GM19463 (cell line): ENCODE measurements around the gene PLBD2.

Source experiments
- ATAC-seq: cut with Tn5 transposase; IDR thresholded peaks from one replicate; pipeline ENCODE4 v1.9.1; 2021; ENCODE audit warnings: mild to moderate bottlenecking, moderate library complexity; ENCODE audit not compliant: unreplicated experiment

Gene PLBD2

GRCh38 chr12:113392988-113393579 is 34.7 kb downstream of the PLBD2 start:
- no peak for ATAC-seq

GRCh38 chr12:113393749-113394148 is 35.4 kb downstream of the PLBD2 start:
- ATAC-seq = no peak

- ATAC-seq = no peak
Observed at GRCh38 chr12:113395119-113395518, 36.7 kb downstream of the PLBD2 start.

- ATAC-seq = no peak
Observed at GRCh38 chr12:113396200-113396599, 37.8 kb downstream of the PLBD2 start.

GRCh38 chr12:113396828-113397496 is 38.6 kb downstream of the PLBD2 start:
- ATAC-seq = no peak

GRCh38 chr12:113397497-113398197 is 39.3 kb downstream of the PLBD2 start:
- no peak for ATAC-seq

- ATAC-seq = no peak
Observed at GRCh38 chr12:113398346-113399290, 40.2 kb downstream of the PLBD2 start.

- ATAC-seq = no peak
Observed at GRCh38 chr12:113399490-113399889, 41.1 kb downstream of the PLBD2 start.

- no peak for ATAC-seq
Observed at GRCh38 chr12:113400362-113400761, 42.0 kb downstream of the PLBD2 start.

GRCh38 chr12:113401066-113402000 is 42.9 kb downstream of the PLBD2 start:
- ATAC-seq = no peak

- no peak for ATAC-seq
Observed at GRCh38 chr12:113402586-113403260, 44.3 kb downstream of the PLBD2 start.

- ATAC-seq = no peak
Observed at GRCh38 chr12:113403435-113404415, 45.3 kb downstream of the PLBD2 start, which contains the start of gene SDS. Gene SDS, minus strand, starts transcription at chr12:113403887. Its CDS starts 4,179 bp downstream, at chr12:113399708.

GRCh38 chr12:113405694-113406093 is 47.3 kb downstream of the PLBD2 start:
- no peak for ATAC-seq

- no peak for ATAC-seq
Observed at GRCh38 chr12:113407931-113408600, 49.7 kb downstream of the PLBD2 start.

- no peak for ATAC-seq
Observed at GRCh38 chr12:113408756-113409298, 50.4 kb downstream of the PLBD2 start.

- no peak for ATAC-seq
Observed at GRCh38 chr12:113409462-113410124, 51.2 kb downstream of the PLBD2 start.

- no peak for ATAC-seq
Observed at GRCh38 chr12:113413488-113413939, 55.1 kb downstream of the PLBD2 start.
